HG02678 (cell line): Measurements from ENCODE around the gene TMEM207.

ENCODE experiments used
- ATAC-seq: cut with Tn5 transposase; IDR thresholded peaks from one replicate; pipeline ENCODE4 v1.9.1; 2021; ENCODE audit warnings: mild to moderate bottlenecking, moderate library complexity; ENCODE audit not compliant: unreplicated experiment

The TMEM207 gene

GRCh38 chr3:190387578-190388213, 62.0 kb downstream of the TMEM207 start, which contains the start of gene CLDN16:
CLDN16 (plus strand) TSS chr3:190388163; CDS start chr3:190388330, 167 bp downstream.
- ATAC-seq: no peak

- ATAC-seq: no peak
Observed at GRCh38 chr3:190385731-190386688, 63.7 kb downstream of the TMEM207 start.

- ATAC-seq: peak; percentile 69
Observed at GRCh38 chr3:190384309-190384756, 65.4 kb downstream of the TMEM207 start.

- no peak for ATAC-seq
Observed at GRCh38 chr3:190382082-190382481, 67.6 kb downstream of the TMEM207 start.

GRCh38 chr3:190381441-190381840, 68.3 kb downstream of the TMEM207 start:
- ATAC-seq: no peak

GRCh38 chr3:190380184-190380583, 69.5 kb downstream of the TMEM207 start:
- ATAC-seq: no peak
